Vagina (tissue), 2 donors: Measurements from ENCODE around the gene ASB13. TPM values are rescaled to one million over a fixed set of nuclear protein-coding genes. Genes with fewer than 3 reads are reported as not detected.
A peak's percentile ranks its signal among the peaks of the same experiment; 100 is the strongest.

Source experiments
- DNase-seq, 2 donors: peaks; one replicate each; pipeline ENCODE4 v3.0.0-alpha.2; 2017; ENCODE audit errors: extremely low spot score in 2 of 2
- H3K27ac ChIP-seq: fragments of 200-600 bp; sonication (generic); one replicate; pipeline ENCODE4 v1.5.1; 2019
- H3K27me3 ChIP-seq: fragments of 200-600 bp; sonication (generic); one replicate; pipeline ENCODE4 v1.5.1; 2019
- H3K36me3 ChIP-seq, 2 donors: fragments of 200-600 bp; sonication (generic); one replicate each; pipeline ENCODE4 v1.5.1; 2017 to 2019
- H3K4me1 ChIP-seq: fragments of 200-600 bp; sonication (generic); one replicate; pipeline ENCODE4 v1.5.1; 2019
- H3K4me3 ChIP-seq, 2 donors: fragments of 200-600 bp; sonication (generic); 1 replicate in 1 of 2; 2 replicates in 1 of 2; pipeline ENCODE4 v1.5.1; 2016 to 2019
- H3K9me3 ChIP-seq: fragments of 200-600 bp; sonication (generic); one replicate; pipeline ENCODE4 v1.5.1; 2019
- POLR2A ChIP-seq, 2 donors: fragments of 450-650 bp; IDR thresholded peaks; one replicate each; pipeline ENCODE4 v1.6.1; 2017; ENCODE audit warnings: antibody characterized with exemption in 2 of 2, mild to moderate bottlenecking in 2 of 2, moderate library complexity in 2 of 2
- POLR2AphosphoS5 ChIP-seq, 2 donors: sonication (generic); formaldehyde crosslinking; IDR thresholded peaks; one replicate each; pipeline ENCODE4 v1.9.0; 2017; ENCODE audit warnings: antibody characterized with exemption in 2 of 2, mild to moderate bottlenecking in 2 of 2, low read depth in 1 of 2; ENCODE audit not compliant: insufficient read depth in 1 of 2
- intact Hi-C: fragments of 100-400 bp; cut with DNase I; formaldehyde crosslinking; loops from one replicate; pipeline ENCODE4 v1.15.1; 2023
- total RNA-seq: library from RNA; depleted of rRNA; stranded (reverse); fragments of >200 nt; gene quantifications from one replicate; pipeline ENCODE4 v1.2.3, GENCODE V29; 2016
- TF ChIP-seq, protein P1 (sequence below), 3 experiments: fragments of 450-650 bp in 2 of 3; fragments of 200-600 bp in 1 of 3; sonication (generic) in 1 of 3; IDR thresholded peaks; one replicate each; pipeline ENCODE4 v1.5.1; 2017 to 2019; ENCODE audit warnings: antibody characterized with exemption in 3 of 3, mild to moderate bottlenecking in 2 of 3, moderate library complexity in 2 of 3

The ASB13 gene
- total RNA-seq, 1 donor from 2014 or later, result 17.4 TPM

DNA sequence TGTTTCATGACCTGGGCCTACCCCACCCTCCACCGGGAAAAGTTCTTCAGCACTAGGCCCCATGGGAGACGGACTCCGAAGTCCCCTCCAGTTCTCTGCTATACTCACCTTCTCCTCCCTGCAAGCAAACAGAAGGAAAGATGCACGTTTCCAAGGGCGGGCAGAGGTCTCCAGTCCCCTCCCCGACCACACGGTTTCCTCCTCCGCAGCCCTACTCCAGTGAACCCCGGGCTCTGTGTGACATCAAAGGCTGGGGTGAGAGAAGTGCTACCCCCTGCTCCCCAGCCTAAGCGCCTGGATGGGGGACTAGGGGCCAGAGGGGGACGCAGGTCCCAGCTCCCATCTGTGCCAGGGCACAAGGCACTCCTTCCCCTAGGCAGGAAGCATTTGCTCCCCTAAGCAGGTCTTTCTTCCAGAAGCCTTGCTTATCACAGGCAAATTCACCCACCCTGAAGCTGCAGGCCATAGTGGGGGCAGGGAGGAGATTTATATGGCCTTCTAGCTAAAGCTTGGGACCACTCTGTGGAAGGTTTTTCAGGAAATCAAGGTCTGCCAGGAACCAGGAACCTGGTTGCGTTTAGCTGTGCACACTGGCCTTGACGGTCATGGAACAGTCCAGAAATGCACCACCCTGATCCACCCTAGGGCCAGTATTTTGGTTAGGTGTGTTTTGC lies 52.8 kb downstream of the ASB13 start:
- Histone ChIP-seq H3K9me3 (no peaks in the 10 kb centered on the region), H3K4me3 (no peak overlapping the region), H3K4me1 (peaks cover 43% of the 10 kb centered on the region), H3K27ac (no peak overlapping the region), H3K36me3 (no peaks in the 10 kb centered on the region), H3K27me3 (no peaks in the 10 kb centered on the region)
- TF ChIP-seq POLR2AphosphoS5 (IDR thresholded peaks at IDR 0.05; ENCODE audit: insufficient read depth in 1 of 2, low read depth in 1 of 2) (no peak), POLR2A (IDR thresholded peaks at IDR 0.05) (no peak)
- TF ChIP-seq, protein P1, sequence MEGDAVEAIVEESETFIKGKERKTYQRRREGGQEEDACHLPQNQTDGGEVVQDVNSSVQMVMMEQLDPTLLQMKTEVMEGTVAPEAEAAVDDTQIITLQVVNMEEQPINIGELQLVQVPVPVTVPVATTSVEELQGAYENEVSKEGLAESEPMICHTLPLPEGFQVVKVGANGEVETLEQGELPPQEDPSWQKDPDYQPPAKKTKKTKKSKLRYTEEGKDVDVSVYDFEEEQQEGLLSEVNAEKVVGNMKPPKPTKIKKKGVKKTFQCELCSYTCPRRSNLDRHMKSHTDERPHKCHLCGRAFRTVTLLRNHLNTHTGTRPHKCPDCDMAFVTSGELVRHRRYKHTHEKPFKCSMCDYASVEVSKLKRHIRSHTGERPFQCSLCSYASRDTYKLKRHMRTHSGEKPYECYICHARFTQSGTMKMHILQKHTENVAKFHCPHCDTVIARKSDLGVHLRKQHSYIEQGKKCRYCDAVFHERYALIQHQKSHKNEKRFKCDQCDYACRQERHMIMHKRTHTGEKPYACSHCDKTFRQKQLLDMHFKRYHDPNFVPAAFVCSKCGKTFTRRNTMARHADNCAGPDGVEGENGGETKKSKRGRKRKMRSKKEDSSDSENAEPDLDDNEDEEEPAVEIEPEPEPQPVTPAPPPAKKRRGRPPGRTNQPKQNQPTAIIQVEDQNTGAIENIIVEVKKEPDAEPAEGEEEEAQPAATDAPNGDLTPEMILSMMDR (IDR thresholded peaks at IDR 0.05), result no peak
- DNase-seq, result no peak
- intact Hi-C loops, result no loop called here

DNA sequence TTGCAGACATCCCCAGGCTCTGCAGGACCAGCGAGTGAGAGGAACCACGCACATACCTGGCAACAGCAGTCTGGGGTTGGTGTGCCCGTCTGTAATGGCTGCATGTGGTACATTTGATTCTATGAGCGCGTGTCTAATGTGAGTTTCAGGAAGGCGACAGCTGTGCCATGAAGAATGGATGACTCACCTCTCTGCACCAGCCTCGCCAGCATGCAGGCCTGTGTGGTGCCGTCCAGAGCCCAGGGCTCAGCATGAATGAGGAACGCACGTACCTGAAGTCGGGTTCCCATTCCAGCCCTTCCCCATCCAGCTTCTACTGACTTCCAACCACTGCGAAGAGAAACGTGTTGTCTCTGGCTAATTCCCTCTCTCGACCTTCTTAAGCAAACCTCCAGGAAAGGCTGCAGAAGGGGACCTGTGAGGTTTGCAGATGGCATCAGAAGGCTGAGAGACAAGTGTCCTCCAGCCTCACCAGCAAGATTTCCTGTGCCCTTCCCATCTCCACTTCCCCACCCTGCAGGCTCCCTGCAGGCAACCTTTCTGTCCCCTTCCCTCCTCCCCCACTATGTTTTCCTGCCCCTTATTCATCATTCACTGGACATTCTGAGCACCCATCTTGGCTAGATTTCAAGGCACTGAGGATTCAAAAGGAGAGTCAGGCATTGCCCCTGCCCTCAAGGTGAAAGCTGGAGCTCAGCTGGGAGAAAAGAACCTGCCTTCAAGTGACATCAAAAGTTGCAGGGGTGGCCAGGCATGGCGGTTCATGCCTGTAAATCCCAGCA lies 54.3 kb downstream of the ASB13 start:
- intact Hi-C loops, result no loop called here
- H3K36me3 ChIP-seq, result no peaks in the 10 kb centered on the region
- no peak overlapping the region for H3K4me3 ChIP-seq
- peaks cover 27% of the 10 kb centered on the region for H3K4me1 ChIP-seq
- no peaks in the 10 kb centered on the region for H3K27me3 ChIP-seq
- peak overlapping the region; percentile 25 for H3K27ac ChIP-seq
- H3K9me3 ChIP-seq, result no peaks in the 10 kb centered on the region
- DNase-seq, result no peak
- TF ChIP-seq POLR2AphosphoS5 (IDR thresholded peaks at IDR 0.05; ENCODE audit: insufficient read depth in 1 of 2, low read depth in 1 of 2), result peak; percentile 23 to 24
- TF ChIP-seq, protein P1 (IDR thresholded peaks at IDR 0.05), result no peak
- no peak for TF ChIP-seq POLR2A (IDR thresholded peaks at IDR 0.05)

DNA sequence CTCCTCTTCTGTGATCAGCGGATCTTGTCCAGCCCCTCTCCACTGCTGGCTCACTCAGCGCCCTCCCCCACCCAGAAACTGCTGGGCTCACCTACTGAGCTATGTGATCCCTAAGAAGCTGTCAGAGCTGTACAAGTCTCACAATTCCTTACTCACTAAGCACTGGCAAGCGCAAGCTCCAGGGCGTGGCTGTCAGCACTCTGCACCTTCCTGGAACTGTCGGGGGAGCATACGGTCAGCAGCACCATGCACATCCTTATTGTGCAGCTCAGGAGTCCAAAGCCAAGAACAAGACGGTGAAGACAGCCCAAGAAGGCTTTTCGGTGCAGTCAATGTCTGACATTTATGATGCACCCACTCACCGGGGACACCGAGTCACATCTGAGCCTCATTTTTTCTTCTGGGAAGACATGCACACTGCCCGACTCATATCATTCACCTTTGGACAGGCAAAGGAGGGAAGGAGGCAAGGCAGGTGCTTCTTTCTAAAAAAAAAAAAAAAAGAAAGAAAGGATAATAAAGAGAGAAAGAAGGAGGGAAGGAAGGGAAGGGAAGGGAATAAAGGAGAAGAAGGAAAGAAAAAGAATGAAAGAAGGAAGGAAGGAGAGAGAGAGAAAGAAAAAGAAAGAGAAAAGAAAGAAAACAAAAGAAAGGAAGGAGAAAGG lies 56.3 kb downstream of the ASB13 start:
- DNase-seq, result no peak

DNA sequence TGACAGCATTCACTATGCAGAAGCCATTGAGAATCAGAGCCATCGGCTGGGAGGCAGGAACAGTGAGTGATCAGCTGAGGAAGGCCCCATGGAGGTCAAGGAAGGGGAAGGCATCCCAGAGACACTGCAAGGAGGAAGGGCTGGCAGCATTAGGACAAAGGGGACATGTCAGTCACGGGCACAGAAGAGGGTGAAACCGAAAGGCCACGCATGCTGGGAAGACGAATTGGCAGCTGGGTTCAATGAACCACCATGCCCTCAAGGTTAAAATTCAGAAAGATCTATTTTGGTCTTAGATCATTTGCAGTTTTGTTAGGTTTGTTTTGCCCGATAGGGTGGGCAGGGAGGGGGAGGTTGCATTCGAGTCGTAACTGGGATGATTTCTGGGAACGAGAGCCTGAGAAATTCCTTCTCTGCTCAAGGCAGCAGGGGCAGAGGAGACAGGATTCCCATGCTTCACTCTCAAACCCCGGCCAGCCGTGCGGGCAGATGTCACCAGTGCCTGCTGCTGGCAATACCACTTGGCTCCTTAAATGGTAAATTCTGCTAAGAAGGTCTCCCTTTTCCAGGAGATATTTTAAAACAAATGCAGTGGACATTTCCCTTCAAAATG lies 57.7 kb downstream of the ASB13 start:
- H3K4me1 ChIP-seq, result peaks cover 13% of the 10 kb centered on the region
- no peak overlapping the region for H3K27ac ChIP-seq
- H3K4me3 ChIP-seq, result no peak overlapping the region
- no peaks in the 10 kb centered on the region for H3K27me3 ChIP-seq
- no peaks in the 10 kb centered on the region for H3K36me3 ChIP-seq
- no peak for DNase-seq
- TF ChIP-seq, protein P1 (IDR thresholded peaks at IDR 0.05), result no peak
- TF ChIP-seq POLR2AphosphoS5 (IDR thresholded peaks at IDR 0.05; ENCODE audit: insufficient read depth in 1 of 2, low read depth in 1 of 2), result no peak
- no peak for TF ChIP-seq POLR2A (IDR thresholded peaks at IDR 0.05)
- H3K9me3 ChIP-seq, result no peaks in the 10 kb centered on the region
- intact Hi-C loops, result no loop called here

More for the DNA sequence above, 56.3 kb downstream of the ASB13 start:
- Histone ChIP-seq H3K36me3 (no peaks in the 10 kb centered on the region), H3K9me3 (no peaks in the 10 kb centered on the region), H3K4me3 (no peak overlapping the region), H3K27me3 (no peaks in the 10 kb centered on the region), H3K27ac (peak overlapping the region; percentile 17), H3K4me1 (peaks cover 22% of the 10 kb centered on the region)
- intact Hi-C loops, result no loop called here
- TF ChIP-seq POLR2A (IDR thresholded peaks at IDR 0.05) (no peak), POLR2AphosphoS5 (IDR thresholded peaks at IDR 0.05; ENCODE audit: insufficient read depth in 1 of 2, low read depth in 1 of 2) (no peak)
- TF ChIP-seq, protein P1 (IDR thresholded peaks at IDR 0.05), result no peak
